Activated T-cell treated with anti-CD3 and anti-CD28 coated beads for 48 hours (primary cell): ENCODE results near the gene RBPJL.

ENCODE experiments used
- DNase-seq: peaks from one replicate; pipeline ENCODE4 v3.0.0-alpha.2; 2020; ENCODE audit warnings: low read depth

The RBPJL gene

GRCh38 chr20:45293041-45294002, 13.3 kb upstream of the RBPJL start:
- peak; percentile 81 for DNase-seq

GRCh38 chr20:45294003-45294368, 12.7 kb upstream of the RBPJL start:
- DNase-seq, result no peak

GRCh38 chr20:45294659-45295058, 12.0 kb upstream of the RBPJL start:
- DNase-seq, result no peak

- no peak for DNase-seq
These were observed 8.7 kb upstream of the RBPJL start for GRCh38 chr20:45297786-45298497.

- DNase-seq, result no peak
These were observed 6.9 kb upstream of the RBPJL start for GRCh38 chr20:45299786-45300185.

- peak; percentile 46 for DNase-seq
These were observed 5.7 kb upstream of the RBPJL start for GRCh38 chr20:45300961-45301360.

GRCh38 chr20:45301824-45302271, 4.8 kb upstream of the RBPJL start:
- DNase-seq, result no peak

- DNase-seq, result no peak
These were observed 2.8 kb upstream of the RBPJL start for GRCh38 chr20:45303586-45304463.

GRCh38 chr20:45304464-45304999, 2.1 kb upstream of the RBPJL start:
- no peak for DNase-seq

GRCh38 chr20:45305262-45305661, 1.4 kb upstream of the RBPJL start:
- DNase-seq, result no peak

- no peak for DNase-seq
These were observed 518 bp downstream of the RBPJL start for GRCh38 chr20:45307076-45307640.

- no peak for DNase-seq
These were observed 1.6 kb downstream of the RBPJL start, which contains the start of gene MATN4 for GRCh38 chr20:45308117-45308778. Gene MATN4, minus strand, starts transcription at chr20:45308299. Its CDS starts 2,717 bp downstream, at chr20:45305582.

GRCh38 chr20:45309075-45309474, 2.4 kb downstream of the RBPJL start:
- no peak for DNase-seq

- peak; percentile 71 for DNase-seq
These were observed 5.1 kb downstream of the RBPJL start for GRCh38 chr20:45311589-45312211.

GRCh38 chr20:45312241-45312640, 5.6 kb downstream of the RBPJL start:
- no peak for DNase-seq

- no peak for DNase-seq
These were observed 6.5 kb downstream of the RBPJL start for GRCh38 chr20:45313065-45313695.

GRCh38 chr20:45313943-45314342, 7.3 kb downstream of the RBPJL start:
- no peak for DNase-seq

- DNase-seq, result no peak
These were observed 9.0 kb downstream of the RBPJL start for GRCh38 chr20:45315672-45316071.

GRCh38 chr20:45316150-45317080, 9.8 kb downstream of the RBPJL start:
- no peak for DNase-seq
